Fibroblast of the aortic adventitia (primary cell): Measurements from ENCODE around the gene UBL7. TPM values are rescaled to one million over a fixed set of nuclear protein-coding genes. Genes with fewer than 3 reads are reported as not detected.

Experiments used
- DNase-seq: peaks from one replicate; pipeline ENCODE4 v3.0.0-alpha.2; 2010; ENCODE audit warnings: low read depth
- H3K4me3 ChIP-seq: 2 replicates; pipeline ENCODE4 v1.5.1; 2011; ENCODE audit warnings: low read depth, mild to moderate bottlenecking, control low read depth, low read length, moderate library complexity
- total RNA-seq: library from RNA; depleted of rRNA; stranded (reverse); fragments of >200 nt; gene quantifications from 2 replicates; pipeline ENCODE4 v1.2.3, GENCODE V29; 2012; ENCODE audit warnings: low replicate concordance
- TF ChIP-seq, protein P1 (sequence below): IDR thresholded peaks from 2 replicates; pipeline ENCODE4 v1.5.1; 2011; ENCODE audit warnings: mild to moderate bottlenecking, low read length, control low read depth, inconsistent platforms; ENCODE audit not compliant: insufficient read depth

Gene UBL7
- total RNA-seq, 1 donor: 50.3 TPM

DNA sequence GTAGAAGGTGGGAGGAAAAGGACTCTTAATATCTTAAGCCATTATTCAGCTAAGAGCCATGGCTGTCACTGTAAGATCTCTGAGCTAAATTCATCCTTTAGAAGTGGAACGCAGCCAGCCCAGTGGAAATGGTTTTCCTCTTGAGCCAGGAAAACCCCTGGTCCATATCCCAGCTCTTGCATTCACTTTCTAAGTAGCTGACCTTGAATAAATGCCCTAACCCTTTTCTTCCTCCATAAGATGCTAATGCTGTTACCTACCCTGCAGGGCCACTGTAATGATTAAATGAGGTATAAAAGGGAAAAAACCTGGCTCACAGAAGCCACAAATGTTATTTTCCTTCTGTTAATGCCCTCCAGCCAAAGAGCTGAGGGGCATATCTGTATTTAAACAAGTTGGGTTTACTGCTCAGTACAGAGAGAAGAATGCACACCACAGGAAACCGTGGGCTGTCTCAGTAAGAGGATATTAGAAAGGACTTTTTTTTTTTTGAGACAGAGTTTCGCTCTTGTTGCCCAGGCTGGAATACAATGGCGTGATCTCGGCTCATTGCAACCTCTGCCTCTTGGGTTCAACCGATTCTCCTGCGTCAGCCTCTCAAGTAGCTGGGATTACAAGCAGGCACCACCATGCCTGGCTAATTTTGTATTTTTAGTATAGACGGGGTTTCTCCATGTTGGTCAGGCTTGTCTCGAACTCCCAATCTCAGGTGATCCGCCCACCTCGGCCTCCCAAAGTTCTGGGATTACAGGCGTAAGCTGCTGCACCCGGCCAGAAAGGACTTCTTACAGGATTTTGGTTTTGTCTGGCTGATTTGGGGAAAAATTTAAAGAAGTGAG lies 6.8 kb downstream of the UBL7 start:
- TF ChIP-seq, protein P1, sequence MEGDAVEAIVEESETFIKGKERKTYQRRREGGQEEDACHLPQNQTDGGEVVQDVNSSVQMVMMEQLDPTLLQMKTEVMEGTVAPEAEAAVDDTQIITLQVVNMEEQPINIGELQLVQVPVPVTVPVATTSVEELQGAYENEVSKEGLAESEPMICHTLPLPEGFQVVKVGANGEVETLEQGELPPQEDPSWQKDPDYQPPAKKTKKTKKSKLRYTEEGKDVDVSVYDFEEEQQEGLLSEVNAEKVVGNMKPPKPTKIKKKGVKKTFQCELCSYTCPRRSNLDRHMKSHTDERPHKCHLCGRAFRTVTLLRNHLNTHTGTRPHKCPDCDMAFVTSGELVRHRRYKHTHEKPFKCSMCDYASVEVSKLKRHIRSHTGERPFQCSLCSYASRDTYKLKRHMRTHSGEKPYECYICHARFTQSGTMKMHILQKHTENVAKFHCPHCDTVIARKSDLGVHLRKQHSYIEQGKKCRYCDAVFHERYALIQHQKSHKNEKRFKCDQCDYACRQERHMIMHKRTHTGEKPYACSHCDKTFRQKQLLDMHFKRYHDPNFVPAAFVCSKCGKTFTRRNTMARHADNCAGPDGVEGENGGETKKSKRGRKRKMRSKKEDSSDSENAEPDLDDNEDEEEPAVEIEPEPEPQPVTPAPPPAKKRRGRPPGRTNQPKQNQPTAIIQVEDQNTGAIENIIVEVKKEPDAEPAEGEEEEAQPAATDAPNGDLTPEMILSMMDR: no peak
- no peak overlapping the region for H3K4me3 ChIP-seq
- DNase-seq: peak; percentile 9

DNA sequence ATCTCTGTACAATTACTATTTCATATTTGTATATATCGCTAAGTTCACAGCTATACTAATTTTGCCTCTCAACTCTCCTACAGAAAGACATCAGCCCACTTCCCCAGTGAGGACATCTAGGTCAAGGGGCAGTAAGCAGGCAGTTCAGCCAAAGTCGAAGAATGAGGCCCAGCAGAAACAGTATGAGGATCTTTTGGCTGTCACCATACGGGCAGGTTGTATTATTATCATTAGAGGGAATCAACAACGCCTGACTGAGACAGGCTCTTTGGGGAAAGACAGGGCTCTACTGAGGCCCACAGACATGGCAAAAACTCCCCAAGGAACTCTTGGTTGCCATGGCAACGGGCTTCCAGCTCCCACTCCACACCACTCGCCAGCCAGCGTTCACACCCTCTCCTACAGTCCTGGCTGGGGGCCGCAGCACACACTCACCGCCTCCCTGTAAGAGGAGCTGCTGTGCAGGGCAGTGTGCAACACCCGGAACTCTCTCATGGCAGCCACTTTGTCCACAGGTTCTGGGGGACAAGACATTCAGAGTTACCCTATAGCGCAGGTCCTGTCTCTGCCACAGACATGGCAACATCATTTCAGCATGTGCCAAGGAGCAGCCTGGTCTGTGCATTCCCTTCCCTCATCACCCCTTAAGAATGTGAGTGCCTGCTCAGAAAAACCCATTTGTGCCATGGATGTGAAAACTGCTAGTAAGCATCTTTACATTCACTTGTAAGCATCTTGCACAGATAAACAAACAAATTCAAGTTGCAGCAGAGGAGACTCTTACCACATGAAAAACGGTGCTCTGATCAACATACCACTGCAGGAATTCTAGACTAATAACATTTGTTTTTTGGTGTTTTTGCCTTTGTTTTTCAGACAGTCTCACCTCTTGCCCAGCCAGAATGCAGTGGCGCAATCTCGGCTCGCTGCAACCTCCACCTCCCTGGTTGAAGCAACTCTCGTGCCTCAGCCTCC lies 8.8 kb downstream of the UBL7 start:
- TF ChIP-seq, protein P1: no peak
- H3K4me3 ChIP-seq: no peak overlapping the region
- DNase-seq: no peak

DNA sequence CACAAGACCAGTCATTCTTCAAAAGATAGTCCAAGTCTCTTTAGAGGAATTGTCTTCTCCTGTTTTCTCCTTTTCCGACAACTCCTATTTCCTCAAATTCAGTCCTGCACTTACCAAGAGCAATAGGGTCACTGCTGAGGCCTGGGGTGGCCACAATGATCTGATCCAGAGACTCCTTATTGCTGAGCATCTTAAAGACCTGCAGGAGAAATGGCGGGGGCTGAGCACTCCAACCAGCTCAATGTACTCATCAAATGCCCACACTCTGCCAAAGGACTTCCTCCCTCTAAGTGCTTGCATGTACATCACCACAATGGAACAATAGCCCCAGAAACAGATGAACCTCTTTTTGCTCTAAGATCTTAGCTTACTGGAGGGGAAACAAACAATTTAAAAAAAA lies 9.6 kb downstream of the UBL7 start:
- DNase-seq: no peak
- H3K4me3 ChIP-seq: no peak overlapping the region
- TF ChIP-seq, protein P1: no peak

DNA sequence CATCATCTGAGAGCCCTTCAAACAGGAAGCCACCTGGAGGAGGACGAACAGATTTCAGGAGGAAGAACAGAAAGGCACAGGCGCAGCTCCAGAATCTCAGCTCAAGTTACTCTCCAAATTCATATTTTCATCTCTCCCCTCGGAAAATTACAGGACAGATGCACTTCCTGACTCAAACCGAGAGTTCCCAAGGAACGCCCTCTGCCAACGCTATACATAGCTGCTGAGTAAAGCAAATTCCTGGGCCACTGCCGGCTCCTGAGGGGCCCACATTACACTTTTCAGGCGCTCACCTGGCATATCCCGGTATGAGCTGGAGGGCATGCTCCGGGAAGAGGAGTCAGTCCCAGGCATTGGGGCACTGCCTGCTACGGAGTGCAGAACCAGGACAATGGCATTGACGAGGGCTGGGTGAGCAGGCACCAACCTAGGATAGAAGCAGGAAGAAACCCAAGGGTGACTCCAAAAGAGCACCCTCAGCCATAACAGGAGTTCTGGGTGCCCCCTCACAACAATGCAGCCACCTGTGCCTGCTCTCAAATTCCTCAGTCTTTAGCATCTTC lies 11.2 kb downstream of the UBL7 start:
- TF ChIP-seq, protein P1: no peak
- H3K4me3 ChIP-seq: no peak overlapping the region
- no peak for DNase-seq

DNA sequence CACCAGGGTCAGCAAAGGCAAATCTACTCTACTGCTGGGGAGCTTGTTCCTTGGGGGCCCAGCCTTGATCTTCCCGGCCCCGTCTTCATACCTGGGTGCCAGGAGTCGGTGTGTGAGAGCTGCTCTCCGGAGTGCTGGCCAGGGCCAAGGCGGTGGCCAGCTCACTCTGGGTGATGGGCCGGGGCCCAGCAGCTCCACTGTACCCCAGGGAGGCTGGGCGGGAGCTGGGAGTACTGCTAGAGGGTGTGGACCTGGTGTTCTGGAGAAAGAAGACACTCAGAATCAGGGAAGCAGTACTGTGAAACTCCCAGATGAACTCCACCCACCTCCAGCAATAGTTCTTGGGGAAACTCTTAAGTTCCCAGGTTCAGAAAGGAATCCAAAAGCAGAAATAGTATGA lies 11.9 kb downstream of the UBL7 start:
- TF ChIP-seq, protein P1: no peak
- DNase-seq: no peak
- no peak overlapping the region for H3K4me3 ChIP-seq
